HepG2 (cell line): ENCODE results near the gene POLR1C. TPM values are rescaled to one million over a fixed set of nuclear protein-coding genes. Genes with fewer than 3 reads are reported as not detected.

Source experiments
- CEBPB ChIP-seq: IDR thresholded peaks from 2 replicates; pipeline ENCODE4 v1.6.1; 2011; ENCODE audit warnings: low read depth, low read length, improper control_type of control experiment, borderline replicate concordance
- HNRNPL ChIP-seq: fragments of 200-400 bp; formaldehyde crosslinking; IDR thresholded peaks from 2 replicates; pipeline ENCODE4 v1.6.1; 2017; ENCODE audit warnings: mild to moderate bottlenecking, low read depth, low read length
- MATR3 ChIP-seq: sonication (generic); formaldehyde crosslinking; IDR thresholded peaks from 2 replicates; pipeline ENCODE4 v1.4.0; 2020; ENCODE audit warnings: missing genetic modification reagents
- MYPOP ChIP-seq: sonication (generic); formaldehyde crosslinking; IDR thresholded peaks from 2 replicates; pipeline ENCODE4 v1.8.1; 2023; ENCODE audit warnings: mild to moderate bottlenecking, moderate library complexity, missing genetic modification reagents
- NR0B2 ChIP-seq: sonication (generic); formaldehyde crosslinking; IDR thresholded peaks from 2 replicates; pipeline ENCODE4 v1.4.0; 2020; ENCODE audit warnings: mild to moderate bottlenecking, missing genetic modification reagents
- RERE ChIP-seq: IDR thresholded peaks from 2 replicates; pipeline ENCODE4 v1.6.1; 2016; ENCODE audit warnings: low read depth, missing genetic modification reagents, missing compliant biosample characterization
- ZKSCAN8 ChIP-seq: IDR thresholded peaks from 2 replicates; pipeline ENCODE4 v1.6.1; 2016; ENCODE audit warnings: borderline replicate concordance, missing genetic modification reagents, missing compliant biosample characterization
- ZNF225 ChIP-seq: sonication (generic); formaldehyde crosslinking; IDR thresholded peaks from 2 replicates; pipeline ENCODE4 v1.4.0; 2020; ENCODE audit warnings: mild to moderate bottlenecking, missing genetic modification reagents
- ZNF549 ChIP-seq: sonication (generic); formaldehyde crosslinking; IDR thresholded peaks from 2 replicates; pipeline ENCODE4 v1.5.0; 2020; ENCODE audit warnings: missing genetic modification reagents
- polyA plus RNA-seq, 8 experiments: library from polyadenylated mRNA; depleted of rRNA in 3 of 8; stranded (reverse) in 7 of 8; unstranded in 1 of 8; fragments of >200 nt; fragmentation: Illumina TruSeq in 4 of 8; extraction: Trizol in 4 of 8; gene quantifications; 2 replicates each; pipeline versions ENCODE4 v1.2.1 to v1.2.3, GENCODE V29; 2011 to 2016; ENCODE audit warnings: low read depth in 4 of 8, missing spikeins in 1 of 8, mixed read lengths in 1 of 8; ENCODE audit not compliant: insufficient read depth in 1 of 8
- total RNA-seq, 5 experiments: library from RNA; depleted of rRNA; stranded (reverse); fragments of >200 nt; fragmentation: Illumina TruSeq; extraction: Trizol; gene quantifications; 2 replicates each; pipeline ENCODE4 v1.2.3, GENCODE V29; 2016; ENCODE audit warnings: low read depth in 1 of 5
- TF ChIP-seq, protein P1 (sequence below): IDR thresholded peaks from 2 replicates; pipeline ENCODE4 v1.6.1; 2016; ENCODE audit warnings: low read depth, borderline replicate concordance
- TF ChIP-seq, protein P2 (sequence below): sonication (generic); formaldehyde crosslinking; IDR thresholded peaks from 2 replicates; pipeline ENCODE4 v1.5.1; 2020; ENCODE audit warnings: mild to moderate bottlenecking, missing genetic modification reagents, moderate library complexity
- TF ChIP-seq, protein P3 (sequence below): sonication (generic); formaldehyde crosslinking; IDR thresholded peaks from 2 replicates; pipeline ENCODE4 v1.5.0; 2020; ENCODE audit warnings: missing genetic modification reagents

POLR1C gene
- total and polyA plus RNA-seq, 2 of the 13 experiments (the other 11 are each of a cell fraction or from before 2014, with no cell fraction given) = 62.6 to 72.2 TPM

GRCh38 chr6:43509142-43509983 lies 7.5 kb upstream of the POLR1C start (continued):
- TF ChIP-seq RERE = no peak
- TF ChIP-seq HNRNPL = 0 out of 2 replicates have a peak, but pooled peaks have one; percentile 19
- TF ChIP-seq ZNF225 = peak; percentile 66; the same call in 1 of the 2 replicates
- 0 out of 2 replicates have a peak, but pooled peaks have one; percentile 50 for TF ChIP-seq ZKSCAN8 (CRISPR knock-in tag)
- 0 out of 2 replicates have a peak, but pooled peaks have one; percentile 44 for TF ChIP-seq NR0B2
- TF ChIP-seq, protein P1, sequence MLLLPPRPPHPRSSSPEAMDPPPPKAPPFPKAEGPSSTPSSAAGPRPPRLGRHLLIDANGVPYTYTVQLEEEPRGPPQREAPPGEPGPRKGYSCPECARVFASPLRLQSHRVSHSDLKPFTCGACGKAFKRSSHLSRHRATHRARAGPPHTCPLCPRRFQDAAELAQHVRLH (CRISPR knock-in tag) = peak; percentile 81; the same call in 1 of the 2 replicates
- no peak for TF ChIP-seq MATR3 (CRISPR knock-in tag)
- no peak for TF ChIP-seq CEBPB
- TF ChIP-seq, protein P2, sequence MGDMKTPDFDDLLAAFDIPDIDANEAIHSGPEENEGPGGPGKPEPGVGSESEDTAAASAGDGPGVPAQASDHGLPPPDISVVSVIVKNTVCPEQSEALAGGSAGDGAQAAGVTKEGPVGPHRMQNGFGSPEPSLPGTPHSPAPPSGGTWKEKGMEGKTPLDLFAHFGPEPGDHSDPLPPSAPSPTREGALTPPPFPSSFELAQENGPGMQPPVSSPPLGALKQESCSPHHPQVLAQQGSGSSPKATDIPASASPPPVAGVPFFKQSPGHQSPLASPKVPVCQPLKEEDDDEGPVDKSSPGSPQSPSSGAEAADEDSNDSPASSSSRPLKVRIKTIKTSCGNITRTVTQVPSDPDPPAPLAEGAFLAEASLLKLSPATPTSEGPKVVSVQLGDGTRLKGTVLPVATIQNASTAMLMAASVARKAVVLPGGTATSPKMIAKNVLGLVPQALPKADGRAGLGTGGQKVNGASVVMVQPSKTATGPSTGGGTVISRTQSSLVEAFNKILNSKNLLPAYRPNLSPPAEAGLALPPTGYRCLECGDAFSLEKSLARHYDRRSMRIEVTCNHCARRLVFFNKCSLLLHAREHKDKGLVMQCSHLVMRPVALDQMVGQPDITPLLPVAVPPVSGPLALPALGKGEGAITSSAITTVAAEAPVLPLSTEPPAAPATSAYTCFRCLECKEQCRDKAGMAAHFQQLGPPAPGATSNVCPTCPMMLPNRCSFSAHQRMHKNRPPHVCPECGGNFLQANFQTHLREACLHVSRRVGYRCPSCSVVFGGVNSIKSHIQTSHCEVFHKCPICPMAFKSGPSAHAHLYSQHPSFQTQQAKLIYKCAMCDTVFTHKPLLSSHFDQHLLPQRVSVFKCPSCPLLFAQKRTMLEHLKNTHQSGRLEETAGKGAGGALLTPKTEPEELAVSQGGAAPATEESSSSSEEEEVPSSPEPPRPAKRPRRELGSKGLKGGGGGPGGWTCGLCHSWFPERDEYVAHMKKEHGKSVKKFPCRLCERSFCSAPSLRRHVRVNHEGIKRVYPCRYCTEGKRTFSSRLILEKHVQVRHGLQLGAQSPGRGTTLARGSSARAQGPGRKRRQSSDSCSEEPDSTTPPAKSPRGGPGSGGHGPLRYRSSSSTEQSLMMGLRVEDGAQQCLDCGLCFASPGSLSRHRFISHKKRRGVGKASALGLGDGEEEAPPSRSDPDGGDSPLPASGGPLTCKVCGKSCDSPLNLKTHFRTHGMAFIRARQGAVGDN (CRISPR knock-in tag) = peak; percentile 94
- TF ChIP-seq MYPOP = peak; percentile 86; the same call in 1 of the 2 replicates
- no peak for TF ChIP-seq ZNF549 (CRISPR knock-in tag)
- TF ChIP-seq, protein P3, sequence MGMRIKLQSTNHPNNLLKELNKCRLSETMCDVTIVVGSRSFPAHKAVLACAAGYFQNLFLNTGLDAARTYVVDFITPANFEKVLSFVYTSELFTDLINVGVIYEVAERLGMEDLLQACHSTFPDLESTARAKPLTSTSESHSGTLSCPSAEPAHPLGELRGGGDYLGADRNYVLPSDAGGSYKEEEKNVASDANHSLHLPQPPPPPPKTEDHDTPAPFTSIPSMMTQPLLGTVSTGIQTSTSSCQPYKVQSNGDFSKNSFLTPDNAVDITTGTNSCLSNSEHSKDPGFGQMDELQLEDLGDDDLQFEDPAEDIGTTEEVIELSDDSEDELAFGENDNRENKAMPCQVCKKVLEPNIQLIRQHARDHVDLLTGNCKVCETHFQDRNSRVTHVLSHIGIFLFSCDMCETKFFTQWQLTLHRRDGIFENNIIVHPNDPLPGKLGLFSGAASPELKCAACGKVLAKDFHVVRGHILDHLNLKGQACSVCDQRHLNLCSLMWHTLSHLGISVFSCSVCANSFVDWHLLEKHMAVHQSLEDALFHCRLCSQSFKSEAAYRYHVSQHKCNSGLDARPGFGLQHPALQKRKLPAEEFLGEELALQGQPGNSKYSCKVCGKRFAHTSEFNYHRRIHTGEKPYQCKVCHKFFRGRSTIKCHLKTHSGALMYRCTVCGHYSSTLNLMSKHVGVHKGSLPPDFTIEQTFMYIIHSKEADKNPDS = 0 out of 2 replicates have a peak, but pooled peaks have one; percentile 31
